Daoy (cell line): ENCODE measurements around the gene AWAT1. TPM values are rescaled to one million over a fixed set of nuclear protein-coding genes. Genes with fewer than 3 reads are reported as not detected.
A peak's percentile ranks its signal among the peaks of the same experiment; 100 is the strongest.
"Not testable (repeated sequence)": the region's sequence is repeated elsewhere in the genome, so short reads cannot be mapped to it uniquely, and the experiment has no call there.

Source experiments
- DNase-seq: peaks from one replicate; pipeline ENCODE4 v3.0.0-alpha.2; 2015; ENCODE audit warnings: low read depth
- total RNA-seq: library from RNA; depleted of rRNA; stranded (reverse); fragments of >200 nt; shearing (Covaris generic); gene quantifications from 2 replicates; pipeline ENCODE4 v1.2.3, GENCODE V29; 2014; rRNA removed

AWAT1 gene
- not detected in 2 replicates for total RNA-seq

- no peak for DNase-seq
Observed at GRCh38 chrX:70234355-70234754, at the start of gene AWAT1. Gene AWAT1 (plus strand): TSS chrX:70234655. CDS start chrX:70234696, 41 bp downstream.

- DNase-seq, result no peak
Observed at GRCh38 chrX:70190225-70190624, 44.2 kb upstream of the AWAT1 start.

GRCh38 chrX:70196961-70197720, 37.3 kb upstream of the AWAT1 start:
- peak; percentile 54 for DNase-seq

GRCh38 chrX:70201732-70202131, 32.7 kb upstream of the AWAT1 start:
- no peak for DNase-seq

- DNase-seq, result no peak
Observed at GRCh38 chrX:70208479-70208878, 26.0 kb upstream of the AWAT1 start.

- DNase-seq, result not testable (repeated sequence)
Observed at GRCh38 chrX:70209570-70209969, 24.9 kb upstream of the AWAT1 start.

- DNase-seq, result peak; percentile 15
Observed at GRCh38 chrX:70219938-70220764, 14.3 kb upstream of the AWAT1 start.

- no peak for DNase-seq
Observed at GRCh38 chrX:70226048-70226447, 8.4 kb upstream of the AWAT1 start.

- no peak for DNase-seq
Observed at GRCh38 chrX:70226687-70227086, 7.8 kb upstream of the AWAT1 start.

- no peak for DNase-seq
Observed at GRCh38 chrX:70231666-70232065, 2.8 kb upstream of the AWAT1 start.

GRCh38 chrX:70240751-70241150, 6.3 kb downstream of the AWAT1 start:
- no peak for DNase-seq

GRCh38 chrX:70241501-70241900, 7.0 kb downstream of the AWAT1 start:
- no peak for DNase-seq

- peak; percentile 24 for DNase-seq
Observed at GRCh38 chrX:70243601-70244000, 9.1 kb downstream of the AWAT1 start.

GRCh38 chrX:70244881-70245280, 10.4 kb downstream of the AWAT1 start:
- no peak for DNase-seq

- no peak for DNase-seq
Observed at GRCh38 chrX:70247252-70247651, 12.8 kb downstream of the AWAT1 start.

GRCh38 chrX:70252491-70252890, 18.0 kb downstream of the AWAT1 start:
- DNase-seq, result no peak

- DNase-seq, result peak; percentile 10
Observed at GRCh38 chrX:70253377-70254062, 19.1 kb downstream of the AWAT1 start.

GRCh38 chrX:70254063-70254400, 19.6 kb downstream of the AWAT1 start:
- no peak for DNase-seq

- no peak for DNase-seq
Observed at GRCh38 chrX:70254909-70255308, 20.5 kb downstream of the AWAT1 start.

GRCh38 chrX:70255452-70255851, 21.0 kb downstream of the AWAT1 start:
- no peak for DNase-seq

GRCh38 chrX:70257423-70258288, 23.2 kb downstream of the AWAT1 start:
- no peak for DNase-seq

GRCh38 chrX:70260104-70260503, 25.6 kb downstream of the AWAT1 start, which contains the start of gene P2RY4:
Gene P2RY4 (minus strand): TSS chrX:70260204. CDS start chrX:70259624, 580 bp downstream.
- DNase-seq, result no peak
